GM18517 (cell line): ENCODE data around the gene ZDHHC22.

ENCODE experiments used
- ATAC-seq: cut with Tn5 transposase; IDR thresholded peaks from one replicate; pipeline ENCODE4 v1.9.1; 2021; ENCODE audit warnings: mild to moderate bottlenecking, moderate library complexity; ENCODE audit not compliant: unreplicated experiment

ZDHHC22 gene

DNA sequence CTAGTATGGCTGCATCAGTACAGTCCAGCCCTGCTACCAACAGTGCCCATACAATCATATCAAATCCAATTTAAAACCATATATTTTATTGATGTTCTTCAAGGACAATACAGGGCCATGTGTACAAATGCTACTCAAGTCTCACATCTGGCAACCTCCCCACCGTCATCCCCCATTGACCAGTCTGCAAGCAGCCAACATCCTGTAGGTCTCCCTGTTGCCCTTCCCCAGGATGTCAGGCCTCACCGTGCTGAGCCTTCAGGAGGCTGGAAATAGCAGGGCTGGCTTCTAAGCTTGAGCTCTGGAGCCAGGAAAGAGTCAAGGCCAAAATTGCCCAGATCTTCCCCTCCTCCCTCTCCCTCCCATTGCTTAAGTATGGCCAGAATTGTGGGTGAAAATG, 10.4 kb downstream of the ZDHHC22 start:
- no peak for ATAC-seq

DNA sequence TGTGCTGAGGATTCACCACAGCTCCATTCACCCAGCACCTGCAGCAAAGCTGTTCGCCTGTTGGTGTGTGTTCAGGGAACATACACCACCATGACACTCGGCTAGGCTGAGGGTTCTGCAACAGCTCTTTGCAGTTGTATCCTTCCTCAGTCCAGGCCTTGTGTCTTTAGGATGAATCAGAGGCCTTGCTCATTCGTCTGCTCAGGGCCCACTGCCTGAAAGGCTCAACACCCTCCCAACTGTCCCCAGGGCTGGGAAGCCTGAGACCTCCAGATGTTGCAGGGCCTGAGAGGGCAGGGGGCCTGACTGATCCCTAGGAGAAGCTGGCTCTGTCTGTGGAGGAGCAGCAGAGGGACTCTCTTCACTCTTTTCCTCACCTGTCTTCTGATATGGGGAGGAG, 11.2 kb downstream of the ZDHHC22 start:
- ATAC-seq: no peak

DNA sequence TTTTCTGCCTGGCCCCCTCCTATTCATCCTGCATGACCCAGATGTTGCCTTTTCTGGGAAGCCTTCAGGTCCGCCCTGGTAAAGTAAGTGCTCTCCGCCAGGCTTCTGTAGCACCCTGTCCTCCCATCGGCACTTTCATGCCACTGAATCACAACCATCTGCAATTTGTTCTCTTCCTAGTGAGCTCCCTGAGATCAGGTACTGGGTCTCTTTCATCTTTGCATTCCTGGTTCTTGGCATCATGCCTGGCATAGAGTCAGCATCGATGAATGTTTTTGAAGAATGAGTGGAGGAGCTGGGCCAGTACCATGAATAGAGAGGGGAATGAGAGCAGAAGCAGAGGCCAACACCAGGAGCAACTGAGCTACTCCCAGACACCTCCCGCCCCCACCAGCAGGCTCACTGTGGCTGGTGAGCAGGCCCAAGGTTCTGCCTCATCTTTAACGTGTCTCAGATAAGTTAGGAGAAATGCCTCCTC, 13.1 kb downstream of the ZDHHC22 start:
- no peak for ATAC-seq

DNA sequence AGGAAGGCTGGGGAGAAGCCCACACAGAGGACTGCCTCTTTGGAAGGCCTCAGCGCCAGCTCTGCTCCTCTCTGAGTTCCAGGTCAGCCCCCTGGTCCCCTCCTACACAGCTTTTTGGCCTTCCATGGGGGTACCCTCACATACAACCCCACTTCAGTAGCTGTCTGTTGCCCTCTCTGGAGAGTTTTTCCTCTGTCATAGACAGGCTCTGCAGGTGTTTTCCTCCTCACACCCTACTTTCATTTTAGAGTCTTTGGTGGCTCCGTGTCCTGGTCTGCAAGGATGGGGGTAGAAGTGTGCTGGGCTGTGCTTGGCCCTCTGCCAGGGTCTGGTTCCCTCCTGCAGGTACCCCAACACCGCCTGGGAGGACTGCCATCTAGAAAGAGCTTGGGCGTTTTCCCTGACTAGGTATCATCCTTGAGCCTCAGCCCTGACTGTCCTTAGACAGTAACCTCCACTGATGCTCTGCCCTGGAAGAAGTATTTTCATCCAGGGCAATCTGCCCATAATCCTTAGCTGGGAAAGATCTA, 15.1 kb downstream of the ZDHHC22 start:
- no peak for ATAC-seq

DNA sequence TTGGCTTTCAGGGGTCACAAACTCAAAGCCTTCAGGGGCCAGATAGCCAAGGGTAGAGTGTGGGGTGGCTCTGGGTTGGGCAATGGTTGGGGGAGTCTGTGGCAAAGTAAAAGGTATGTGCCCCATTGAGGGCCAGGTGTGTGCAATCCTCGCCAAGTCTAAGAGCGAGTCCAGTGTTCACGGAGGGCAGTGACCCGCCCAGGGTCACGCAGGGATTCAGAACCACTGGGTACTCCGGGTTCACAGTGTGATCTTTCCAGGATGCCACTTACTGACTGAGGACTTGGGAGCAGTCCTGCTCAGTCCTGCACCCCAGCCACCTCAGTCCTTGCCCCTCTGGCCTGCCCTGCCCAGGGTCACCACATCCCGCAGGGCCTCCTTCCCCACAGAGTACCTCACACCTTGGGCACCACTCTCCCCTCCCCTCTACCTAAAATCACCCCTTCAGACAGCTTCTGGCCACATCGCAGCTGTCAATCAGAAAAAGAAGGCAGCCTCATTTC, 15.7 kb downstream of the ZDHHC22 start:
- ATAC-seq: no peak

DNA sequence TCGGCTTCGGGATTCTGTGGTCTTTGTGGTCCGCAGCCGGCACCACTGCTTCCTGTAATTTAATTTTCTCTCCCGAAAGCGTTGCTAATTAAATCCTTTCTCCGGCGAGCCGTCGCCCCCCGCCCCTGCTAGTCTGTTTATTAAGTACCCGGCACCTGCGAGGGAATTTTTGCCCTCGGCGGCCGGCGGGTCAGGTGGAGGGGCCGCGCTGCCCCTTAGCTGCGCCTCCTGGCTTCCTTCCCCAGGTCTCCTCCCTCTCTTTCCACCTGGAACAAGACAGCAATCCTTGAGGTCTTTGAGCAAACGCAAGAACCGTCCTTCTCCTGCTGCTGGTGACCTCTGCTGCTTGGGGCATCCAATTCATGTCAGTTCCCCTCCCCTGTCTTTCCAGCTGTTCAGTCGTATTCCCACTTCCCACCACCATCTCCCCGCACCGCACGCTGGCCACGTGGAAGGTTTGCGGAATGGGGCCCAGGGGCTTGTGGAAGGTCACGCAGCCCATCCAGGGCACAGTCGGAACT, 16.2 kb downstream of the ZDHHC22 start:
- no peak for ATAC-seq

DNA sequence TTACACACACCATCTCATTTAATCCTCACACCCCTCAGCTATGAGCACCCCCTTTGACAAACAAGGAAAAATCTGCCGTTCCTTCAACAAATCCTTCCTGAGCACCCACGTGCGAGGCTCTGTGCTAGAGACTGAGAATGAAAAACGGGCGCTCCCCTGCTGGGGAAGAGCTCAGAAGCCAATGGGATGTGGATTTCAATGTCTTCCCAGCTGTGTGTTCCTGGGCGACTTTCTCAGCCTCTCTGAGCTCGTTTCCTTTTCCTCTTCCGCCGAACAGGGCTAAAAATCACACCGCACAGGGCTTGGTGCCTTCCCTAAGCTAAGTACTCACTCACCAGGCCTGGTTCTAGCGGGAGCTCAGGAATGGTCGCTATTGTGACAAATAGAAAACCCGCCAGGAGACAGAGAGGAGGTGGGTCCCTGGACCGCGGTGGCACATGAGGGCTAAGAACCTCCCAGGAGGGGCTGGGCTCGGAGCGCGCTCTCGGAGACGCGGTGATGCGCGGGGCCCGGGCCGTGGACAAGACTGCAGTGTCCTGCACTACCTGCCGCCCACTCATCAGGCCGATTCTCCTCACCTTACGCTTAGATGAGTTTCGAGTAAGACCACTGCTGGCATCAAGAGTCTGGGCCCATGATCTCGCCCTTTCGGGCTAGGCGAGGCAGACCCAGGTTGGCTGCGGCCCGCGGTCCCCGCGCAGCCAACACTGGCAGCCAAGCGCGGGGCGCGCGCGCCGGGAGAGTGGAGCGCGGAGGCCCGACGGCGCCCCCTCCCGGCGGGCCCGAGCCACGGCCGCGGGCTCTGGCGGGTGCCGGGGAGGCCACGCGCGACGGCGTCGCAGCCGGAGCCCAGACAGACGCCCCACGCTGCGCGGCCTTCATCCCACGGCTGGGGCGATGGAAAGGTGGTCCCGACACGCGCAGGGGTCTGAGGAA, 17.0 kb downstream of the ZDHHC22 start:
- ATAC-seq: no peak

DNA sequence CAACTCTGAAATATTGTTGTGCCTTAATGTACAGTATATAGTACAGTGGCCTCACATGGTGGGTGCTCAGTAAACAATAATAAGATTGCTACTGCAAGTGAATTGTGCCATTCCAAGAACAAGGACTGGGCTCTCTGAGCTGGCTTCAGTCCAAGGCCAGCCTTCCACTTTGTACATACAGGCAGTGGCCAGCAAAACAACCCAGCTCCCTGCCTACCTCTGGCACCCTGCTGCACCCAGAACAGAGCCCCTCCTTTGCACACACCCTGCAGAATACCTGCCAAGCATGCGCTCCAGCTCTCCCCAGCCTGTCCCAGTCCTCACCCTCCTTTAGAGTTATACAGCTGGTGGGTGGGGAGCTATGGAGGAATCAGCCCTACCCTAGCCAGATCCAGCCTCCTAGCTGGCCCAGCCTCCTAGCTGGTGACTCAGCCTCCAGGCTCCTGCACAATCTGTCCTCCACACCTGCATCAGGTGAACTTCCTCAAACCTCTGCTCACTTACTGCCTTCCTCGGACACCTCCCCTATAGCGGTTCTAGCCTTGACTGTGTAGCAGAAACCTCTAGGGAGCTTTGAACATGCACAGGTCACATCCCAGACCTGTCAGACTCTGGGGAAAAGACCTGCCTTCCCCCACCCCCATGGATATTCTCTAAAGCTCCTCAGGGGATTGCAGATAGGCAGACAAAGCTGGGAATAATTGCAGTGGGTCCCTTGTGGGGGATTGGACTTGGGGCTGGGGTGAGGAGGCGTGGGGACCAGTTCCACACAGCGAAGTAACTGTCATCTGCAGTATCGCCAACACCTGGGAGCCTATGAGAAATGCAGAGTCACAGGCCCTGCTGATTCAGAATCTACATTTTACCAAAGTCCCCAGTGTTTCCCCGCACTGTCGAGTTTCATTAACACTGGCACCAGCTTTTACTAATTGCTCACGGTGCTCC, 17.9 kb downstream of the ZDHHC22 start:
- ATAC-seq: no peak

DNA sequence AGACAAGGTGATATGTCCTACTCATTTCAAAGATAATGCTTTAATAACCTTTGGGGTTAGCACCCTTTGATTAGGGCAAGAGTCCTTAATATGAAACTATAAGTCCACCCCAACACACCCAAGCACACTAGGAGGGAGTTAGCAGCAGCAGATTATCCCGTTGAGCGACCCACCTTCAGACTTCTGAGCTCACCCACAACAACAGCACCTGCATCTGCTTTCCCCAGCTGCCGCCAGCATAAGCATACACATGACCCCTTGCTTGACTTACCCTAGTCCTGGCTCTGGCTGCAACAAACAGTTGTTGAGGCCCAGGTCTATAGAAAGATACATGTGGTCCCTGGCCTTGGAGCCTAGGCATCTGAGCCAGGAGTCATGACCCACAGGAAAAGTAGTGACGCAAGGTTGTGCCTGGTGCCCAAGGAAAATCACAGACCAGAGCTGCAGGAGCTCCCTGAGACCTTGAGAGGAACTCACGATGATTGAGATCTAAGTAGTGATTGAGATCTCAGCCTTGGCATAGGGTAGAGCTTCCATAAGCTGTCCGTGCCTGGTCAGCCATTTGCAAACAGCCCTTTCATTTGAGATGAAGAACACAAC, 19.0 kb downstream of the ZDHHC22 start:
- no peak for ATAC-seq

DNA sequence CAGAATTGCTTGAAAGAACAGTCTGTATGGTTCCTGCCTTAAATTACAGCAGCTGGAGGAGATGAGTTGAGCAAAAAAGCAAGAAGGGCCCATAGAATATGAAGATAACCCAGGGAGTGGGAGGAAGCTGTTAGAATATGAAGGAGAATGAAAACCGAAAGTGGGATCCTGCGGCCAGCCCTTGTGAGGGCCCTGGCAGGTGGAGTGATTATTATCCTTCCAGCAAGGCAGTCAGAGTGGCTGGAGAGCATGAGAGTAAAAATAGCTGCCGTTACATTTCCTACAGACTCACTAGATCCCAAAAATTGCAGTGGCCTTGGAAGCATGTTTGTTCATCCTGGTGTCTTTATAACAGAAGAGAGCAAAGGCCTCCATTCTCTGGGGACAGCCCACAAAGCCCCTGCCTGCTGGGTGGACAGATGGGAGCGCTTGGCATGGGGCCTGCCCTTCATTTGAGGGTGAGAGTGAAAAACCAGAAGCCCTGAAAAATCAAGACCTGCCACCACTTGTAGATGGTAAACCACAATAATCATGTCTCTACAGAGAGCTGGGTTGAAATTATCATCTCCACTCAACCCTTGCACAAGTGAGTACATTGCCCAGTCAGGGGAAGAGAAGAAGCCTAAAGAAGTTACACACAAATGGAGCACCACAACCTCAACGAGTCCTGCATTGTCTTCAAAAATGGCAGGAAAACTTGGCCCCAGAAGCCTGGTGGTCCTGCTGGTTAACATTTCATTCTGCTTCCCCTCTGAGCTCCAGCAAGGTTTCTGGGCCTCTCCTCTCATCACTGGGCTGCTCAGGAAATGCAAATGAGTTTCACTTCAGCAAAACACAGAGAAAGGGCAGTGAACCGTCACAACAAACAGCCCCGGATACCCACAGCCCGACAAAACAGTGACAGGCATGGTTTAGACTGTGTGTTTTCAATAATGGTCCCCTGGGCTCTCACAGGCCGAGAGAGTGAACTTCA, 20.5 kb downstream of the ZDHHC22 start:
- ATAC-seq: peak; percentile 87

DNA sequence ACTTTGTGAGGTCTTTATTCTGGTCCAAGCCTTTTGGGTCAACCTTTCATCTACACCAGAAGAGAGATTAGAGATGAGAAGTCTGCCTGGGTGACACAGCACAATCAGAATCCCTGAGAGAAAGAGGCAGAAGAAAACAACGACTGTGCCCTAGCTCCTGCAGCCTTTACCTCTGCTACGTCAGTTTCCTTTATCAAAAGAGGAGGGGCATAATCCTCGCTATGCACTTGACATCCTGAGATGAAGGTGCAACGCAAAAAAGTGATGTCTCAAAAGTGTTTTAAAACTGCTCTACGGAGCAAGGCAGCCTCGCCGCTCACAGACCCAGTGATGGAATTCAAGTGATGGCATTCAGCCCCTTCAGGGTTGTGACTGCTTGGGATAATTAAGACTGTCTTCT, 21.7 kb downstream of the ZDHHC22 start:
- no peak for ATAC-seq

DNA sequence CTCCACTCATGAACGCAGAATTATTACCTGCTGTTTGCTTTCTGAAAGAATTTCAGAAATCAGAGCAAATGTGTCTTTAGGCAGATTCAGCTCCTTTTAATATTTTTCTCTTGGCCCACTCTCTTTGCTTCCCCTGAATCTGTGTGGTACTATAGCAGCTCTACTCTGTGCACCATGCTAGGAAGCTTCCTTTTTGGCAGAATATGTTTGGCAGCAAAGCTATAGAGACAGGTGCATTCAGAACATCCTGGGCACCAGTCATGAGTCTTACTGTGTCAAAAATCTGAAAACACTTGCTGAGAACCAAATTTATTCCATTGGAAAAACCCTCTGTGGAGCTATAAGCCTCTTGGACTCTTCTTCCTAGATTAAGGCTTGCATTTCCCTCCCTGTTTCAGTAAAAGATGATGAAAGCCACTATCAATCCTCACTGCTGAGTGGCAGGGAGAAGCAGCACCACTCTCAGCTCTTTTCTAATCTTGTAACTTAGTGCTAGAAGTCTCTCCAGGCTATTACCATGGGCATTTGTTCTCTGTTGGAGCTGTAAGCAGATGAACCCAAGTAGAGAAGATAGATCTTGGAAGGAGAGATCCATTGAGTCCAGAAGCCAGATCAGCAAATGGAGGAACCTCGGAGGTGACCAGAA, 25.3 kb downstream of the ZDHHC22 start:
- no peak for ATAC-seq

DNA sequence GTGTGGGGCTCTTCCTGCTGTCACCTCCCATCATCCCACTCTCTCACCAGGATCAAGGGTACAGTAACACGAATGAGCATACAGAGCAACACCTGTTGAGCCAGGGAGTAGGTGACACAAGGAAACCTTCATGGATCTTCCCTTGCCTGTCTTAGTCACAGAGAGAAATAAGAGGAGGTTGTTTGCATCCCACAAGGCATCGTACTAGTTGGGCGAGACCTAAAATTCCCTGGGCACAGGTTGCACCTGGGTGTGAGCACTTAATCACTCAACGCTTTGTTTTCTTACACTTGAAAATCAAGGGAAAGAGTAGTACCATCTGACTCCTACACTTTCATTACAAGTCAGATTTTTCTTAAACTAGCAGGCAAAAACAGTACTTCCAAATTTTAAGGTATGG, 27.0 kb downstream of the ZDHHC22 start:
- no peak for ATAC-seq

DNA sequence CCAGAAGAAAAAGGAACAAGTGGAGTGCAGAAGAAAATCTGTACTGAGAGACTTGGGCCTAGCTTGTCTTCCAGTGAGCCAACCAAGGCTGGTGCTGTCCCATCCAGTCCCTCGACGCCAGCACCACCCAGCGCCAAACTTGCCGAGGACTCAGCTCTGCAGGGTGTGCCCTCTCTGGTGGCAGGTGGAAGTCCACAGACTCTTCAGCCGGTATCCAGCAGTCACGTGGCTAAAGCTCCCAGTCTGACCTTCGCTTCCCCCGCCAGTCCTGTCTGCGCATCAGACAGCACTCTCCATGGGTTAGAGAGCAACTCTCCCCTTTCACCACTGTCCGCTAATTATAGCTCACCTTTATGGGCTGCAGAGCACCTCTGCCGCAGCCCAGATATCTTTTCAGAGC, 27.9 kb downstream of the ZDHHC22 start:
- no peak for ATAC-seq

DNA sequence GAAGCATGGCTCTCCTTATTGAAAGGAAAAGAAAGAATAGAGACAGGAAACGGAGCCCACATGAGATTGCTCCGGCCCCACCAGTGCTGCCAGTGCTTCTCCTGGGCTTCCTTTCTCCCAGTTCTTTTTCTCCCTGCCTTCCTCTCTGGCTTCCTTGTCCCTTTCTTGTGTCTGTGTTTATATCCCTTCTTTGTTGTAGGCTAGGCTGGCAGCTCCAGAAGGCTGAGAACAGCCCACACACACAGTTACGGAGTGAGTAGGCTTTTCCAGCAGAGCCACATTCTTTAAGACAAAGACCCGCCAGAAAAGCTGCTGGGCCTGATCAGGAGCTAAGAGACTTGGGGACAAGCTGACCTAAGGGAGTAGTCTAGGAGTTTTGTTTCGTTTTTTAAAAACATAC, 30.6 kb downstream of the ZDHHC22 start:
- no peak for ATAC-seq

DNA sequence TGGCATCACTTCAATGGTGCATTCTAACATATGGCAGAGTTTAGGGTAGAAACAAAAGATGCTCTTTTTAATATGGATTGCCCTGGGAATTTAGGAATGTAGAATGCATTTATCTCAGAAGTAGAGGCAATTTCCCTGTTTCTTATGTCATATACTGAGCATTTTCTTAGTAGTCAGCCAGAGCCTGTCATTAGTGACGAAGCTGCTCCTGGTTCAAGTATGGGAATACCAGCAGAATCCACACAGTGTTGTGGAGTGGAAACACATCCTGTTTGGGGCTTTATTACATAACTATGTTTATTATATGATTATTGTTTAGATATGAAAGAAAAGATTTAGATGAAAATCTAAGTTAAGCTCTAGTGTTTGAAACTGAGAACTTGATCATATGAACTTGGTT, 31.3 kb downstream of the ZDHHC22 start:
- no peak for ATAC-seq

DNA sequence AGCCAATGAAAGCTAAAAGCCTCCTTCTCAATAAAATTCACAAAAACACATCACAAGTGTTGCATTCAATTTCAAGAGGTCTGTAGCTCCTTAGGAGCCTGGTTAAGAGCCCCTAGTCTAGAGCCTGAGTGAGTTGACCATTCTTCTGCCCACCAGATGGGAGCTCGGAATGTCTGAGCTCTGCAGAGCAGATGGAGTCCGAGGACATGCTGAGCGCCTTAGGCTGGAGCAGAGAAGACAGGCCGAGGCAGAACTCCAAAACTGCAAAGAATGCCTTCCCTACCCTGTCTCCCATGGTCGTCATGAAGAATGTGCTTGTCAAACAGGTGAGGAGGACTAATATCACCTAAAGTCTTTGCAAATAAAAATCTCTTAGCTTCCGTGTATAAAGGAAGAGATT, 31.9 kb downstream of the ZDHHC22 start:
- no peak for ATAC-seq

DNA sequence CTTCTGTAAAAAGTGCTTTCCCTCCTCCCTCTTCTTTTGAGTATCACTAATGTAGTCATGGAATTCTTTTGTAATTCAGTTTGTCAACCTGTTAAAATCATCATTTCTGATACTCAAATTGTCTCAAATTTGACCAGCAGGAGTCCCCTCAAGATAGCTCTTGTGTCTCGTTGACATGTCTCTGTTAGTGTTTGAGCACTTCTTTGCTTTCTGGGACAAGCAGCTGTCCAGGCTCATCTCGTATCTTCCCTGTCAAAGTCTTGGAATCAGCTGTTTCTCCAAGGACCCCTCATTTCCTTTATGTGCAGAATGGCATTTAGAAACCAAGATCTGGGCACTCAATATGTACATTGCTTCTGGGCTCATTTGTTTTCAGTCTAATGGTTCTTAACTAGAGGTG, 32.8 kb downstream of the ZDHHC22 start:
- ATAC-seq: no peak

DNA sequence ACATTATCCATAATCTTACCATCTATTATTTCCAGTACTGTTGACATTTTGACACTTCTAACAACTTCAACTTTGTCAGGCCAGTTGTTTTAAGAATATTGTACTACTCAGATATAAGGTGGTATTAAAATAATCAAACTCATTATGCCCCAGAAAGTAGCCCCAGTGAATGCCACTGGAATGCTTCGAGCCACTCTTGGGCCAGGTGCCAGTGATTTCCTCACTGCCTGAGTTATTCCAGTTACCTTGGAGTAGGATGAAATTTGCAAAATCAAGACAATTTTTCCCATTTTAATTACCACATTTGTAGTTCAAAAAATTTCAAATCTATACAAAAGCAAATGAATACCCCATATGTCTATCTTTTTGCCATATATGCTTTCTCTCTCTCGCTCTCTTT, 34.4 kb downstream of the ZDHHC22 start:
- ATAC-seq: no peak
